GM18951 (cell line): Measurements from ENCODE around the gene TMEM150A.

Experiments used
- POLR2A ChIP-seq: IDR thresholded peaks from 4 replicates; pipeline ENCODE4 v1.6.1; 2011; ENCODE audit warnings: mild to moderate bottlenecking; ENCODE audit not compliant: insufficient read length, insufficient read depth; ENCODE audit errors: extremely low read depth
- in situ Hi-C: fragments of 300-500 bp; cut with MboI; formaldehyde crosslinking; loops from one replicate; pipeline ENCODE4 v1.12.0; 2022; ENCODE audit warnings: low sequenced_read_pairs, mixed read lengths, inconsistent platforms; ENCODE audit not compliant: unreplicated experiment

The TMEM150A gene

GRCh38 chr2:85602476-85603234, at the start of gene TMEM150A:
Gene TMEM150A, minus strand, starts transcription at chr2:85602698. Its CDS starts 750 bp downstream, at chr2:85601948.
- in situ Hi-C loops = no loop called here
- peak; percentile 63 for TF ChIP-seq POLR2A

GRCh38 chr2:85652056-85652455, 49.6 kb upstream of the TMEM150A start:
- TF ChIP-seq POLR2A = no peak
- in situ Hi-C loops = no loop called here

GRCh38 chr2:85651097-85651496, 48.6 kb upstream of the TMEM150A start:
- in situ Hi-C loops = no loop called here
- no peak for TF ChIP-seq POLR2A

- TF ChIP-seq POLR2A = no peak
- in situ Hi-C loops = no loop called here
These were observed 48.0 kb upstream of the TMEM150A start for GRCh38 chr2:85650456-85650855.

GRCh38 chr2:85649201-85650190, 47.0 kb upstream of the TMEM150A start:
- TF ChIP-seq POLR2A = no peak
- in situ Hi-C loops = no loop called here

- in situ Hi-C loops = no loop called here
These were observed 46.1 kb upstream of the TMEM150A start for GRCh38 chr2:85648619-85649018.

GRCh38 chr2:85647823-85648526, 45.5 kb upstream of the TMEM150A start:
- no peak for TF ChIP-seq POLR2A
- in situ Hi-C loops = no loop called here

More at GRCh38 chr2:85648619-85649018, 46.1 kb upstream of the TMEM150A start:
- TF ChIP-seq POLR2A = no peak

- no peak for TF ChIP-seq POLR2A
- in situ Hi-C loops = no loop called here
These were observed 43.7 kb upstream of the TMEM150A start for GRCh38 chr2:85646166-85646565.

GRCh38 chr2:85644909-85645308, 42.4 kb upstream of the TMEM150A start:
- TF ChIP-seq POLR2A = no peak
- in situ Hi-C loops = no loop called here

GRCh38 chr2:85642725-85643124, 40.2 kb upstream of the TMEM150A start:
- TF ChIP-seq POLR2A = no peak
- in situ Hi-C loops = no loop called here

- in situ Hi-C loops = no loop called here
- no peak for TF ChIP-seq POLR2A
These were observed 33.1 kb upstream of the TMEM150A start for GRCh38 chr2:85635636-85636035.

- in situ Hi-C loops = no loop called here
- TF ChIP-seq POLR2A = no peak
These were observed 32.5 kb upstream of the TMEM150A start for GRCh38 chr2:85635011-85635410.

GRCh38 chr2:85631316-85631715, 28.8 kb upstream of the TMEM150A start:
- TF ChIP-seq POLR2A = no peak
- in situ Hi-C loops = no loop called here
